ENCODE data around the gene OBSCN.

The OBSCN gene

GRCh38 chr1:228359613-228360532 lies 152.0 kb downstream of the OBSCN start:
- DNase-seq: no peak

- DNase-seq: no peak
These were observed 152.9 kb downstream of the OBSCN start for GRCh38 chr1:228360533-228361313.

- no peak for DNase-seq
These were observed 153.7 kb downstream of the OBSCN start for GRCh38 chr1:228361314-228362140.

GRCh38 chr1:228362141-228362883 lies 154.5 kb downstream of the OBSCN start:
- no peak for DNase-seq

- DNase-seq: no peak
These were observed 155.1 kb downstream of the OBSCN start for GRCh38 chr1:228362884-228363450.

GRCh38 chr1:228363686-228364067 lies 155.8 kb downstream of the OBSCN start:
- DNase-seq: no peak

GRCh38 chr1:228364068-228364705 lies 156.3 kb downstream of the OBSCN start:
- DNase-seq: no peak

- no peak for DNase-seq
These were observed 156.9 kb downstream of the OBSCN start for GRCh38 chr1:228364706-228365213.

- no peak for DNase-seq
These were observed 157.6 kb downstream of the OBSCN start for GRCh38 chr1:228365271-228366061.

GRCh38 chr1:228366062-228366865 lies 158.4 kb downstream of the OBSCN start:
- DNase-seq: no peak

- no peak for DNase-seq
These were observed 159.3 kb downstream of the OBSCN start for GRCh38 chr1:228366866-228367741.

- DNase-seq: no peak
These were observed 160.3 kb downstream of the OBSCN start for GRCh38 chr1:228367798-228368791.

- DNase-seq: no peak
These were observed 161.2 kb downstream of the OBSCN start for GRCh38 chr1:228368801-228369607.

- DNase-seq: no peak
These were observed 162.0 kb downstream of the OBSCN start for GRCh38 chr1:228369608-228370438.

GRCh38 chr1:228370439-228370940 lies 162.6 kb downstream of the OBSCN start:
- no peak for DNase-seq
